Measurements from ENCODE around the gene SUSD2.

- TF ChIP-seq CTCF (IDR thresholded peaks at IDR 0.05; ENCODE audit: poor library complexity): no peak
- no peak for TF ChIP-seq EZH2 (IDR thresholded peaks at IDR 0.05; ENCODE audit: borderline replicate concordance)
These were observed 32.1 kb upstream of the SUSD2 start for GRCh38 chr22:24149198-24149590.
